GM21367 (cell line): ENCODE results near the gene PAK1.

ENCODE experiments used
- ATAC-seq: cut with Tn5 transposase; IDR thresholded peaks from one replicate; pipeline ENCODE4 v1.9.1; 2021; ENCODE audit not compliant: unreplicated experiment

Gene PAK1

GRCh38 chr11:77438487-77438886 is 35.4 kb downstream of the PAK1 start:
- ATAC-seq = no peak

- no peak for ATAC-seq
Observed at GRCh38 chr11:77436969-77437368, 36.9 kb downstream of the PAK1 start.

GRCh38 chr11:77436506-77436905 is 37.4 kb downstream of the PAK1 start:
- no peak for ATAC-seq

- no peak for ATAC-seq
Observed at GRCh38 chr11:77435972-77436371, 37.9 kb downstream of the PAK1 start.

- no peak for ATAC-seq
Observed at GRCh38 chr11:77431813-77432212, 42.1 kb downstream of the PAK1 start.

- no peak for ATAC-seq
Observed at GRCh38 chr11:77428598-77428997, 45.3 kb downstream of the PAK1 start.

GRCh38 chr11:77425346-77425745 is 48.5 kb downstream of the PAK1 start:
- no peak for ATAC-seq

GRCh38 chr11:77424644-77425043 is 49.2 kb downstream of the PAK1 start:
- no peak for ATAC-seq

GRCh38 chr11:77423624-77424023 is 50.3 kb downstream of the PAK1 start:
- ATAC-seq = no peak

- ATAC-seq = no peak
Observed at GRCh38 chr11:77422687-77423086, 51.2 kb downstream of the PAK1 start.

GRCh38 chr11:77421041-77421723 is 52.7 kb downstream of the PAK1 start:
- ATAC-seq = no peak

- ATAC-seq = no peak
Observed at GRCh38 chr11:77418971-77419597, 54.8 kb downstream of the PAK1 start.

- no peak for ATAC-seq
Observed at GRCh38 chr11:77418155-77418970, 55.5 kb downstream of the PAK1 start.

- ATAC-seq = no peak
Observed at GRCh38 chr11:77416357-77416756, 57.5 kb downstream of the PAK1 start.

GRCh38 chr11:77413850-77414460 is 59.9 kb downstream of the PAK1 start:
- ATAC-seq = no peak

GRCh38 chr11:77412814-77413213 is 61.1 kb downstream of the PAK1 start:
- no peak for ATAC-seq

GRCh38 chr11:77411717-77412441 is 62.0 kb downstream of the PAK1 start:
- peak; percentile 88 for ATAC-seq

GRCh38 chr11:77411137-77411707 is 62.7 kb downstream of the PAK1 start:
- peak; percentile 26 for ATAC-seq

GRCh38 chr11:77410076-77410827 is 63.6 kb downstream of the PAK1 start:
- no peak for ATAC-seq

- ATAC-seq = no peak
Observed at GRCh38 chr11:77409046-77409445, 64.8 kb downstream of the PAK1 start.
